Measurements from ENCODE around the gene UNC50.

DNA sequence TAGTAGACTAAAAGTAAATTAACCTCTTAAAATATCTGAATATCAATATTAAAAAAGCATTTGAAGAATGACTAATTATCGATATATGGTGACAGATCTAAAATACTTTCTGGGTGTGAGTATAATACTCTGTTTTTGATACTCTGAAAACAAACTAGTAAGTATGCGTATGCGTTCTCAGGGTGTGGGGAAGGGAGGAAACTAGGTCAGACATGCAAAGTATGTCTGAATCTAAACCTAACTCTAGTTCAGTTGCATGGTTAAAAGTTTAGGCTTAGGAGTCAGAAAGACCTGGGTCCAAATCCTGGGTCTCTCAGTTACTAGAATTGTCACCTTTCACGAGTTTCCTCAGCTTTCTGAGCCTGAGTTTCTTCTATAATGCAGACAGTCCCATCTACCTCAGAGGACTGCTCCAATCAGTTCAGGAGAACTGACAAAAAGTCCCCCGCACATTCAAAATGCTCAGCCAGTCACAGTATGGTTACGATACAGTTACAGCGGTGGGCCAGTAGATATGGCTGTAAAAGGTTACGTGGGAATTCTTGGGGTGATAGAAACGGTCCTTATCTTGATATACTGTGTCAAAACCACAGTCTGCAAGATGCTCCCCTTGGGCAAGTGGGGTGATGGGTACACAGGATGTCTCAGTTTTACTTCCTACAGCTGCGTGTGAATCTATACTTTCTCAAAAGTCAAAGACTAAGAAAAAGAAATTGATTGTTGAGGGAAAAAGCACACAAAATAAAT lies 29.2 kb downstream of the UNC50 start:
- TF ChIP-seq POLR2AphosphoS5 (IDR thresholded peaks at IDR 0.05; ENCODE audit: low read depth, low read length) (no peak), SIN3A (IDR thresholded peaks at IDR 0.05; ENCODE audit: borderline replicate concordance, insufficient read depth, low read length) (no peak)
- TF ChIP-seq, protein P1, sequence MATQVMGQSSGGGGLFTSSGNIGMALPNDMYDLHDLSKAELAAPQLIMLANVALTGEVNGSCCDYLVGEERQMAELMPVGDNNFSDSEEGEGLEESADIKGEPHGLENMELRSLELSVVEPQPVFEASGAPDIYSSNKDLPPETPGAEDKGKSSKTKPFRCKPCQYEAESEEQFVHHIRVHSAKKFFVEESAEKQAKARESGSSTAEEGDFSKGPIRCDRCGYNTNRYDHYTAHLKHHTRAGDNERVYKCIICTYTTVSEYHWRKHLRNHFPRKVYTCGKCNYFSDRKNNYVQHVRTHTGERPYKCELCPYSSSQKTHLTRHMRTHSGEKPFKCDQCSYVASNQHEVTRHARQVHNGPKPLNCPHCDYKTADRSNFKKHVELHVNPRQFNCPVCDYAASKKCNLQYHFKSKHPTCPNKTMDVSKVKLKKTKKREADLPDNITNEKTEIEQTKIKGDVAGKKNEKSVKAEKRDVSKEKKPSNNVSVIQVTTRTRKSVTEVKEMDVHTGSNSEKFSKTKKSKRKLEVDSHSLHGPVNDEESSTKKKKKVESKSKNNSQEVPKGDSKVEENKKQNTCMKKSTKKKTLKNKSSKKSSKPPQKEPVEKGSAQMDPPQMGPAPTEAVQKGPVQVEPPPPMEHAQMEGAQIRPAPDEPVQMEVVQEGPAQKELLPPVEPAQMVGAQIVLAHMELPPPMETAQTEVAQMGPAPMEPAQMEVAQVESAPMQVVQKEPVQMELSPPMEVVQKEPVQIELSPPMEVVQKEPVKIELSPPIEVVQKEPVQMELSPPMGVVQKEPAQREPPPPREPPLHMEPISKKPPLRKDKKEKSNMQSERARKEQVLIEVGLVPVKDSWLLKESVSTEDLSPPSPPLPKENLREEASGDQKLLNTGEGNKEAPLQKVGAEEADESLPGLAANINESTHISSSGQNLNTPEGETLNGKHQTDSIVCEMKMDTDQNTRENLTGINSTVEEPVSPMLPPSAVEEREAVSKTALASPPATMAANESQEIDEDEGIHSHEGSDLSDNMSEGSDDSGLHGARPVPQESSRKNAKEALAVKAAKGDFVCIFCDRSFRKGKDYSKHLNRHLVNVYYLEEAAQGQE (IDR thresholded peaks at IDR 0.05; ENCODE audit: insufficient read depth in 1 of 2, low read depth in 2 of 2, low read length in 2 of 2), result no peak
